UCSD-AML1 (cell line): ENCODE results near the gene PINLYP.
"Not testable (repeated sequence)": the region's sequence is repeated elsewhere in the genome, so short reads cannot be mapped to it uniquely, and the experiment has no call there.

Experiments
- DNase-seq: peaks from one replicate; lab custom pipeline; 2025; ENCODE audit not compliant: unreplicated experiment; lab: John Stamatoyannopoulos, UW

Gene PINLYP

GRCh38 chr19:43547926-43548325 is 27.7 kb upstream of the PINLYP start:
- not testable (repeated sequence) for DNase-seq

GRCh38 chr19:43548706-43549105 is 26.9 kb upstream of the PINLYP start:
- DNase-seq = no peak

- no peak for DNase-seq
Measured at GRCh38 chr19:43551399-43552197, 24.0 kb upstream of the PINLYP start.

- DNase-seq = no peak
Measured at GRCh38 chr19:43552198-43552450, 23.5 kb upstream of the PINLYP start.

GRCh38 chr19:43552616-43553015 is 23.0 kb upstream of the PINLYP start:
- DNase-seq = no peak

GRCh38 chr19:43553656-43554055 is 21.9 kb upstream of the PINLYP start:
- no peak for DNase-seq

GRCh38 chr19:43554317-43554895 is 21.2 kb upstream of the PINLYP start:
- DNase-seq = no peak

GRCh38 chr19:43555185-43555770 is 20.3 kb upstream of the PINLYP start:
- DNase-seq = peak; percentile 69

DNA sequence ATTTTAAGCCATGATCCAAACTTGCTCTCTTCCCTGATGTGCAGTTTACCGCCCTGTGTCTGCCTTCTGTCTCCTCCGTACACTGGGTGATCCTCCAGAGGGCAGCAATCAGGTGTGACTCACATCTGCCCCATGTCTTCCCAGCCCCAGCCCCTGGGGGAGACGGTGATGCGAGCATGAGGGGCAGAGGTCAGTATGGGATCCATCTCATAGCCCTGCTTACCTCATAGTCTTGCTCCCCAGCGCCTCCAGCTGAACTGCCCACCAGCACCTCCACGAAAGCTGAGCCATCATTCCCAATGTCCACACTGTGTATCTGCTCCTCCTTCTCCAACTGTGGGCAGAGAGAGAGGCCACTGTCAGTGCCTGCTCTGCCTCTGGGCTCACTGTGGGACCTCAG is 14.9 kb upstream of the PINLYP start:
- peak; percentile 16 for DNase-seq

DNA sequence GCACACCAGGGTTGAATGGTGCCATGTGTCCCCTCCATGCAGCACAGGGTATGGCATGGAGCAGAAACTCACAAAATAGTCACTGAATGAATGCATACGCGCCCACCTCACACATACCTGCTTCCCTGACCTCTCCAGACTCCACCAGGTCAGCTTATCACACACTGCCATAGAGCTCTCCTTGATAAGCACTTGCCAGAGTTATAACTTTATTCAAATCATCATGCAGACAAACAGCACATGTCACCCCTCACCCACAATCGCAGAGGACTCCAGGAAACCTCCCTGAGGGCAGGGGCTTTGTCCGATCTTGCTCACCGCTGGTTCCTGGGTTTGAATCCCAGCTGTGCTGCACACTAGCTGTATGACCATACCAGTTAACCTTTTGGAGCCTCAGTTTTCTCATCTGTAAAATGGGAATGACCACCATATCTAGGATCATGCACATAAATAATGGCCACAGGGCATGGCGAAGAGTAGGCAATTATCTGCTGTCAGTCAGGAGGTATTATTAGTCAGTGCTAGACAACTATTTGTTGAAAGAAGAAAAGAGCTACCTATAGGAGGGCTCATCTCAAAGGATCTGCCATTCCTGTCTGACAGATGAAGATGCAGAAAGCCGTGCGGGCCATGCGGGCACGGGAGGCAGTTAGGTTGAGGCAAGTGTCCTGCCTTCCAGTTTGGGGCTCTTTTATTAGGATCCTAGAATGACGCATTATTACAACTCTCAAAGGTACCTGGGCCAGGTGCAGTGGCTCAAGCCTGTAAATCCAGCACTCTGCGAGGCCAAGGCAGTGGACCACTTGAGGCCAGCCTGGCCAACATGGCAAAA is 14.2 kb upstream of the PINLYP start:
- DNase-seq = no peak

DNA sequence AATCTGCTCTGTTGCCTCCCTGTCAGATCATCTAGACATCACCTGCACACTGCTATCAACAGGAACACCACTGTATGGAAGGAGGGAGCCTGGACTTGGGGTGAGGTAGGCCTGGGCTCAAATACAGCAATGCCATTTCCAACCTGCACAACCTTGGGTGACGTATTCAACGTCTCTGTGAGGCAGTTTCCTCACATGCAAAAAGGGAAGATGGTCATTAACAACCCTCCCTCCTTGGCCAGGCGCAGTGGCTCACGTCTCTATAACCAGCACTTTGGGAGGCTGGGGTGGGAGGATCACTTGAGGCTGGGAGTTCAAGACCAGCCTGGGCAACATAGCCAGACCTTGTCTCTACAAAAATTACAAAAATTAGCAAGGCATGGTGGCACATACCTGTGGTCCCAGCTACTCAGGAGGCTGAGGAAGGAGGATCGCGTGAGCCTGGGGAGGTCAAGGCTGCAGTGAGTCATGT is 13.3 kb upstream of the PINLYP start:
- DNase-seq = no peak

DNA sequence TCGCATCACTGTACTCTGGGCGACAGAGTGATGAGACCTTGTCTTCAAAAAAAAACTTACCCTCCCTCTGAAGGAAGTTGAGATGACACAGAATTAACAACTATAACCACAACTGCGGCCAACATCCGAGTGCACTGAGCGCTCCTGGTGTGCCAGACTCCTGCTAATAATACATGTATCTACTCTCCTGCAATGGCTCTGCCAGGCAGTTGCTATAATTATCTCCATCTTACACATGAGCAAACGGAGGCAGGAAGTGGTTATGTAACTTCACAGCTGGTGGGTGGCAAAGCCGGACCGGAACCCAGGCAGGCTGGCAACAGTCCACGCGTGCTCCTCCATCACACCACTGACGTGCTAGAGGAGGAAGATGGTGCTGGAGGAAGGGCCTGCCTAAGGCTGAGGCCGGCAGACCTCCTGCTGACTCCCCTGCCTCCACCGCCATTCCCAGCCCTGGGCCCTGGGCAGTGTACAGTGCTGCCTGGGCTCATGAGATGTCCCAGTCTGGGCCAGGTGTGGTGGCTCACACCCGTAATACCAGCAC is 12.8 kb upstream of the PINLYP start:
- DNase-seq = peak; percentile 90

GRCh38 chr19:43563816-43564457 is 11.7 kb upstream of the PINLYP start:
- no peak for DNase-seq

DNA sequence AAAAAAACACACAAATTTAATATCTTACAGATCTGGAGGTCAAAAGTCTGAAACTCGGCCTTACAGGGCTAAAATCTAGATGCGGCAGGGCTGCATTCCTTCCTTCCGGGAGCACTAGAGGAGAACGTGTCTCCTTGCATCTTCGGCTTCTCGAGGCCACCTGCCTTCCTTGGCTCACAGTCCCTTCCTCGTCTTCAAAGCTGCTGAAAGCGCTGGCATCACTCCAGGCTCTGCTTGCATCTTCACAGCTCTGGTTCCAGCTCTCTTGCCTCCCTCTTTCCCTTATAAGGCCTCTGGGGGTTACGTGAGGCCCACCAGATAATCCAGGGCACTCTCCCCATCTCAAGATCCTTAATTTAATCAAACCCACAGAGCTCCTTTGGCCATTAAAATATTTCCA is 10.8 kb upstream of the PINLYP start:
- no peak for DNase-seq

- no peak for DNase-seq
Measured at GRCh38 chr19:43569657-43570056, 5.9 kb upstream of the PINLYP start.

DNA sequence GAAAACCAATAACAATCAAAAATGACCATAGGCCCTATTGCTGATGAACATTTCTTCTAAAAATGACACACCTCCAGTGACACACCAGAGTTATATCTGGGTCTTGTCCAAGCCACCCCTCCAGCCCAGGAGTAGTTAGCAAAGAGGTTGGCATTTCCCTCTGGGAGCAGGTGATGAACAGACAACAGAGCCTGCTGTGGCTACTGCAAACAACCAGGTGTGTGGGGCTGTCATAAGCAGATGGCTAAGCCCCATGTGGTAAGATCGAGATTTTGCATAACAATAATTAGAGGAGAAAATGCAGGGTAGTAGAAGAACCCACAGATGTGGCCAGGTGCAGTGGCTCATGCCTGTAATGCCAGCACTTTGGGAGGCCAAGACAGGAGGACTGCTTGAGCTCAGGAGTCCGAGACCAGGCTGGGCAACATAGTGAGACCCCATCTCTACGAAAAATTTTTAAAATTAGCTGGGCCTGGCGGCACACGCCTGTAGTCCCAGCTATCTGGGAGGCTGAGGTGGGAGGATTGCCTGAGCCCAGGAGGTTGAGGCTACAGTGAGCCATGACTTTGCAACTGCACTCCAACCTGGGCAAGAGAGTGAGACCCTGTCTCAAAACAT is 5.3 kb upstream of the PINLYP start:
- DNase-seq = no peak

GRCh38 chr19:43572171-43572588 is 3.4 kb upstream of the PINLYP start:
- no peak for DNase-seq

- no peak for DNase-seq
Measured at GRCh38 chr19:43574424-43575155, 1.0 kb upstream of the PINLYP start.

DNA sequence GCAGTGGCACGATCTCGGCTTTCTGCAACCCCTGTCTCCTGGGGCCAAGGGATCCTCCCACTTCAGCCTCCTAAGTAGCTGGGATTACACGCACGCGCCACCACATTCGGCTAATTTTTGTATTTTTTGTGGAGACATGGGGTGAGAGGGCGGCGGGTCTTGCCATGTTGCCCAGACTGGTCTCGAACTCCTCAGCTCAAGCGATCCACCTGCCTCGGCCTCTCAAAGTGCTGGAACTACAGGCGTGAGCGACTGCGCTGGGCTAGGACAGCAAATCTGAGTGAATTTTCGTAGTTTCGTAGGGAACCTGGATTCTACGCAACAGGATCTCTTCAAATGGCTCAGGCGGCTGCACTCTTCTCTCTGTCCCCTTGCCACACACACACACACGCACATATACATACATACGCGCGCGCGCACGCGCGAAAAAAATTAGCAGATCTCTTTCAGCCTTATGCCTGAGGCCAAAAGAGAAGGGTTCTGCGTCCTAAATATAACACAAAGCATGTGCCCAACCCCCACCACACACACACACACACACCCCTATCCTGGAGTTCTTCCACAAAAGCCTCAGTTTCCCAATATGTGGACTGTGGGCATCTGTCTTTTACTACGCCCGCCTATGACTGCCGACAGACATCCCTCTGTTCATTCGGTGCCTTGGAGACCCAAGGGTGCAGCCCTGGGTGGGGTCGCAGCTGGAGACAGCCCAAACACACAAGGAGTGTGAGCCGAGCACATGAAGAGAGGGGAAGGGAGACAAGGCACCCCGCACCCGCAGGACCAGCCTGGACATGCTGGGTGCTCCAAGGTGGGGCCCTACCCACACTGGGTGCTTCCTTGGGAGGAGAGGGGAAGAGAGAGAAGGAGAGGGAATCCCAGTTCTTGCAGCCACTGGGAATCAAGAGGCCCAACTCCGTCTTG is 616 bp downstream of the PINLYP start:
- no peak for DNase-seq
